ENCODE data around the gene DTNB. TPM values are rescaled to one million over a fixed set of nuclear protein-coding genes. Genes with fewer than 3 reads are reported as not detected.

Gene DTNB
- total RNA-seq, 1 donor from 2014 or later, result 17.9 TPM

- no peaks in the 10 kb centered on the region for H3K27me3 ChIP-seq
- no peaks in the 10 kb centered on the region for H3K9me3 ChIP-seq
- no peak overlapping the region for H3K27ac ChIP-seq
- DNase-seq (ENCODE audit: extremely low spot score in 2 of 2), result no peak
- no peak overlapping the region for H3K4me3 ChIP-seq
- H3K4me1 ChIP-seq, result no peaks in the 10 kb centered on the region
- H3K36me3 ChIP-seq, result no peaks in the 10 kb centered on the region
- intact Hi-C loops (cut with DNase I), result no loop called here
- TF ChIP-seq POLR2A (IDR thresholded peaks at IDR 0.05), result no peak
- no peak for TF ChIP-seq POLR2AphosphoS5 (IDR thresholded peaks at IDR 0.05; ENCODE audit: insufficient read depth in 1 of 2, low read depth in 1 of 2)
- TF ChIP-seq CTCF (IDR thresholded peaks at IDR 0.05), result no peak
Observed at GRCh38 chr2:25491966-25492532, 181.3 kb downstream of the DTNB start.

DNA sequence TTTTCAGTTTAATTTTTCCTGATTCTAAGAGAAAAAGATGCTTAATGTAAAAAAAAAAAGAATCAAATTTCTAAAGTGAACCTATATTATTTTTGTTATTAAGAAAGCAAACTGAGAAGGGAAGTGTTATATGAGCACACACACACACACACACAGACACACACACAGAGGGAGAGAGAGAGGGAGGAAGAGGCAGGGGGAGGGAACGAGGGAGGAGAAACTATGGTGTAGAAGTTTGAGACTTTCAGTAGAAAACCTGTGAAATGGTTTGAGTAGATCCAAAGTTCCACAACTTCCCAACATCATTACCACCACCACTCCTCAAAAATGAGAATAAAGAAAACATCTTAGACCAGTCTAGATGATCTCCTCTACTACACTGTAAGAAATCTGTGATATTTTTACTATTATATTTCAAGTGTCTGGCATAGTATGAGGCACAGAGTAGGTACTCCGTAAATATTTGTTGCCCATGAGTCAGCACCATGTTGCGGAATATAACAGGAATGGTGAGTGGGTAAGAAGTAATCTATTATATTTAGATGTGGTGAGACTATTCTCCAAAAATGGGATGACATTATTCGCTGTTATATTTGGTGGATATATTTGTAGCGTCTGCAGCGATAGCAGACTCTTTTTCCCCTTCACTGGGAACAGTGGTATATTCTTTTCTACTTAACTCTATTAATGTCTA, 182.2 kb downstream of the DTNB start:
- H3K27ac ChIP-seq, result no peak overlapping the region
- H3K4me3 ChIP-seq, result no peak overlapping the region
- H3K27me3 ChIP-seq, result no peaks in the 10 kb centered on the region
- no peaks in the 10 kb centered on the region for H3K4me1 ChIP-seq
- no peaks in the 10 kb centered on the region for H3K9me3 ChIP-seq
- intact Hi-C loops (cut with DNase I), result no loop called here
- TF ChIP-seq POLR2A (IDR thresholded peaks at IDR 0.05), result no peak
- TF ChIP-seq CTCF (IDR thresholded peaks at IDR 0.05), result no peak
- no peak for TF ChIP-seq POLR2AphosphoS5 (IDR thresholded peaks at IDR 0.05; ENCODE audit: insufficient read depth in 1 of 2, low read depth in 1 of 2)
- DNase-seq (ENCODE audit: extremely low spot score in 2 of 2), result no peak
- no peaks in the 10 kb centered on the region for H3K36me3 ChIP-seq

GRCh38 chr2:25490217-25490616, 183.2 kb downstream of the DTNB start:
- Histone ChIP-seq H3K27me3 (no peaks in the 10 kb centered on the region), H3K4me1 (no peaks in the 10 kb centered on the region), H3K4me3 (no peak overlapping the region), H3K36me3 (no peaks in the 10 kb centered on the region), H3K27ac (no peak overlapping the region), H3K9me3 (no peaks in the 10 kb centered on the region)
- no peak for TF ChIP-seq CTCF (IDR thresholded peaks at IDR 0.05)
- no peak for TF ChIP-seq POLR2A (IDR thresholded peaks at IDR 0.05)
- TF ChIP-seq POLR2AphosphoS5 (IDR thresholded peaks at IDR 0.05; ENCODE audit: insufficient read depth in 1 of 2, low read depth in 1 of 2), result no peak
- intact Hi-C loops (cut with DNase I), result no loop called here
- DNase-seq (ENCODE audit: extremely low spot score in 2 of 2), result no peak

- intact Hi-C loops (cut with DNase I), result no loop called here
- H3K36me3 ChIP-seq, result no peaks in the 10 kb centered on the region
Observed at GRCh38 chr2:25489631-25490030, 183.7 kb downstream of the DTNB start.

More at GRCh38 chr2:25489631-25490030, 183.7 kb downstream of the DTNB start:
- Histone ChIP-seq H3K4me1 (no peaks in the 10 kb centered on the region), H3K9me3 (no peaks in the 10 kb centered on the region), H3K27ac (no peak overlapping the region), H3K4me3 (no peak overlapping the region), H3K27me3 (no peaks in the 10 kb centered on the region)
- TF ChIP-seq CTCF (IDR thresholded peaks at IDR 0.05) (no peak), POLR2AphosphoS5 (IDR thresholded peaks at IDR 0.05; ENCODE audit: insufficient read depth in 1 of 2, low read depth in 1 of 2) (no peak), POLR2A (IDR thresholded peaks at IDR 0.05) (no peak)
- no peak for DNase-seq (ENCODE audit: extremely low spot score in 2 of 2)

Data from vagina (tissue), 2 donors.